Ovary (tissue), 9 donors: ENCODE data around the gene RAPGEF4. TPM values are rescaled to one million over a fixed set of nuclear protein-coding genes. Genes with fewer than 3 reads are reported as not detected.

Source experiments
- DNase-seq, 5 donors: peaks; one replicate each; pipeline ENCODE4 v3.0.0-alpha.2; 2019 to 2020
- H3K27ac ChIP-seq, 2 donors: fragments of 200-600 bp; one replicate each; pipeline versions ENCODE4 v1.5.1 to v1.8.0; 2019 to 2022
- H3K27me3 ChIP-seq: fragments of 200-600 bp; one replicate; pipeline ENCODE4 v1.8.0; 2022
- H3K36me3 ChIP-seq: fragments of 200-600 bp; sonication (generic); one replicate; pipeline ENCODE4 v1.5.1; 2019
- H3K4me1 ChIP-seq: one replicate; pipeline ENCODE4 v1.8.1; 2013; ENCODE audit warnings: mild to moderate bottlenecking, moderate library complexity; ENCODE audit not compliant: insufficient read depth
- H3K4me3 ChIP-seq: fragments of 200-600 bp; sonication (generic); one replicate; pipeline ENCODE4 v1.5.1; 2017
- H3K9me3 ChIP-seq, 2 donors: fragments of 200-600 bp in 1 of 2; sonication (generic) in 1 of 2; one replicate each; pipeline versions ENCODE4 v1.5.1 to v1.8.1; 2013 to 2019; ENCODE audit warnings: mild to moderate bottlenecking in 1 of 2, moderate library complexity in 1 of 2
- CTCF ChIP-seq, 3 donors: fragments of 450-650 bp in 2 of 3; fragments of 200-600 bp in 1 of 3; IDR thresholded peaks; one replicate each; pipeline versions ENCODE4 v1.5.1 to v1.8.0; 2016 to 2022; ENCODE audit warnings: antibody characterized with exemption in 3 of 3, mild to moderate bottlenecking in 1 of 3
- EP300 ChIP-seq: sonication (generic); formaldehyde crosslinking; IDR thresholded peaks from one replicate; pipeline ENCODE4 v1.6.1; 2017; ENCODE audit warnings: antibody characterized with exemption
- POLR2A ChIP-seq: fragments of 450-650 bp; IDR thresholded peaks from one replicate; pipeline ENCODE4 v1.6.1; 2017; ENCODE audit warnings: antibody characterized with exemption, mild to moderate bottlenecking, moderate library complexity
- WGBS, 3 donors: extraction: QIAGEN DNeasy Blood & Tissue Kit in 1 of 3; methylation state at CpG; one replicate each; pipeline versions ENCODE4 v1.1.5 to v1.1.7; 2013 to 2017; 5-methylcytosine and 5-hydroxymethylcytosine counted together
- intact Hi-C, 4 donors: fragments of 100-400 bp; cut with DNase I; formaldehyde crosslinking; loops; one replicate each; pipeline versions ENCODE4 v1.11.0 to v1.15.1; 2022 to 2023
- polyA plus RNA-seq, 2 donors: library from polyadenylated mRNA; stranded (reverse); fragments of 200-250 nt in 1 of 2; fragments of 350-450 nt in 1 of 2; fragmentation: Illumina TruSeq in 1 of 2; extraction: RNeasy Lipid Tissue Mini Kit (QIAGEN cat#74804) in 1 of 2; gene quantifications; one replicate each; pipeline ENCODE4 v1.2.3, GENCODE V29; 2013 to 2014
- total RNA-seq, 7 donors: library from RNA; depleted of rRNA in 2 of 7; stranded (reverse); fragments of >200 nt in 2 of 7; fragmentation: NEBNext Ultra II Directional in 3 of 7; extraction: Animal tissue kit (Norgen Biotek cat#: 25700) in 3 of 7; gene quantifications; one replicate each; pipeline versions ENCODE4 v1.1.0 to v1.2.4, GENCODE V29; 2016 to 2023
- donor health status: DM: no; HTN: no; CAD: no; lungs with moderate emphysema.
- donor health status: DM: no; HTN: no; CAD: no.
- donor health status: Bipolar disorder and iron deficiency.
- donor health status: DM: yes; HTN: yes; CAD: no.
- donor health status: DM: no; HTN: no; CAD: no.
- donor health status: DM: yes; HTN: yes; CAD: no.

RAPGEF4 gene
- total and polyA plus RNA-seq, 9 donors: 6.8 to 24.6 (median 8.3) TPM

- H3K9me3 ChIP-seq: no peaks in the 10 kb centered on the region
- no peak overlapping the region for H3K27ac ChIP-seq
- no peak for DNase-seq
- no peaks in the 10 kb centered on the region for H3K36me3 ChIP-seq
- no peaks in the 10 kb centered on the region for H3K4me1 ChIP-seq
- intact Hi-C loops: no loop called here
- H3K4me3 ChIP-seq: no peak overlapping the region
- no peaks in the 10 kb centered on the region for H3K27me3 ChIP-seq
- WGBS, 3 donors: 55 to 60% (median 55%) methylated on average over 2 of the region's 2 CpGs
- TF ChIP-seq POLR2A (no peak), EP300 (no peak), CTCF (IDR thresholded peaks at IDR 0.05) (no peak)
Measured at GRCh38 chr2:172877826-172878225, 142.2 kb downstream of the RAPGEF4 start.

- no peak for DNase-seq
- Histone ChIP-seq H3K27ac (no peak overlapping the region), H3K9me3 (no peaks in the 10 kb centered on the region), H3K27me3 (no peaks in the 10 kb centered on the region), H3K4me1 (no peaks in the 10 kb centered on the region), H3K36me3 (no peaks in the 10 kb centered on the region), H3K4me3 (no peak overlapping the region)
- intact Hi-C loops: no loop called here
- WGBS, 3 donors: 13 to 19% (median 13%) methylated on average over 1 of the region's 1 CpG
- no peak for TF ChIP-seq EP300
- TF ChIP-seq CTCF (IDR thresholded peaks at IDR 0.05): no peak
- TF ChIP-seq POLR2A: no peak
Measured at GRCh38 chr2:172878260-172878659, 142.6 kb downstream of the RAPGEF4 start.

- intact Hi-C loops: no loop called here
- Histone ChIP-seq H3K27ac (no peak overlapping the region), H3K27me3 (no peaks in the 10 kb centered on the region), H3K9me3 (no peaks in the 10 kb centered on the region), H3K4me3 (no peak overlapping the region), H3K4me1 (no peaks in the 10 kb centered on the region), H3K36me3 (no peaks in the 10 kb centered on the region)
- WGBS, 3 donors: 70 to 85% (median 75%) methylated on average over 1 of the region's 1 CpG
- DNase-seq: no peak
- TF ChIP-seq POLR2A (no peak), EP300 (no peak), CTCF (IDR thresholded peaks at IDR 0.05) (no peak)
Measured at GRCh38 chr2:172884336-172884735, 148.7 kb downstream of the RAPGEF4 start.

- H3K9me3 ChIP-seq: no peaks in the 10 kb centered on the region
- no peak overlapping the region for H3K27ac ChIP-seq
- DNase-seq: no peak
- no peaks in the 10 kb centered on the region for H3K4me1 ChIP-seq
- H3K4me3 ChIP-seq: no peak overlapping the region
- H3K36me3 ChIP-seq: no peaks in the 10 kb centered on the region
- 86 to 93% (median 91%) methylated on average over 3 of the region's 3 CpGs for WGBS, 3 donors
- intact Hi-C loops: no loop called here
- TF ChIP-seq CTCF (IDR thresholded peaks at IDR 0.05) (no peak), POLR2A (no peak), EP300 (no peak)
- H3K27me3 ChIP-seq: no peaks in the 10 kb centered on the region
Measured at GRCh38 chr2:172885996-172886395, 150.4 kb downstream of the RAPGEF4 start.

- H3K36me3 ChIP-seq: no peaks in the 10 kb centered on the region
- H3K4me3 ChIP-seq: no peak overlapping the region
- TF ChIP-seq CTCF (IDR thresholded peaks at IDR 0.05): no peak
- no peak for TF ChIP-seq EP300
- no peak for TF ChIP-seq POLR2A
- WGBS, 3 donors: 63 to 69% (median 66%) methylated on average over 2 of the region's 2 CpGs
- H3K4me1 ChIP-seq: no peaks in the 10 kb centered on the region
- no peak overlapping the region for H3K27ac ChIP-seq
- no peak for DNase-seq
- H3K27me3 ChIP-seq: no peaks in the 10 kb centered on the region
- intact Hi-C loops: no loop called here
- no peaks in the 10 kb centered on the region for H3K9me3 ChIP-seq
Measured at GRCh38 chr2:172887280-172887679, 151.6 kb downstream of the RAPGEF4 start.
